ENCODE measurements around the gene HTR2A.

Gene HTR2A

DNA sequence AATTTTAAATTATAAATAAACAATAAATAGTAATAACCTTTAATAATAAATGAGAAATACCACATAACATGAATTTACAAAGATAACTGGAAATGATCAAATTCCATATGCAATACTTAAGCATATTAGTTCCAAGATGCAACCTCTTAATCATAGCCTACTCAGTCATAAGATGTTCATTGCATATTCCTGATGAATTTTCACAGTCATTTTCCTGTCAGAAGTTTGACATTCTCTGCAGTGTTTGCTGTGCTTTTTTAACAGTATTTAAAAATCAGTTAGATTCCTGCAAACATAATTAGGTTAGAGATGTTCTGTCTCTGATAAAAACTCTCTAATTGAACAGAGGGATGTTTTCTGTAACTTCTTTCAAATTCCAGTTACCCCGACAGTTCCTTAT is 28.6 kb upstream of the HTR2A start:
- H3K4me2 ChIP-seq (ENCODE audit: low read length, poor library complexity, severe bottlenecking): no peak overlapping the region
- no peak overlapping the region for H2AK5ac ChIP-seq (ENCODE audit: low read length, severe bottlenecking)
- H3K14ac ChIP-seq (ENCODE audit: low read length in 2 of 2): no peak overlapping the region
- no peak overlapping the region for H2AFZ ChIP-seq (ENCODE audit: low read depth, low read length)
- H3K9me3 ChIP-seq (ENCODE audit: control insufficient read depth, low read length): no peaks in the 10 kb centered on the region
- no peak overlapping the region for H4K91ac ChIP-seq (ENCODE audit: low read length)
- no peak overlapping the region for H3K4me3 ChIP-seq (ENCODE audit: insufficient read depth in 1 of 2, low read depth in 1 of 2, low read length in 2 of 2)
- no peak overlapping the region for H2BK5ac ChIP-seq (ENCODE audit: low read depth, low read length, poor library complexity, severe bottlenecking)
- no peak overlapping the region for H3K9ac ChIP-seq (ENCODE audit: low read length)
- H3K36me3 ChIP-seq (ENCODE audit: control insufficient read depth in 1 of 2, insufficient read depth in 2 of 2, low read depth in 1 of 2, low read length in 2 of 2): no peaks in the 10 kb centered on the region
- H3K27ac ChIP-seq (ENCODE audit: low read length, poor library complexity, severe bottlenecking): no peak overlapping the region
- H3K27me3 ChIP-seq (ENCODE audit: control insufficient read depth in 1 of 2, insufficient read depth in 1 of 2, low read length in 2 of 2): no peaks in the 10 kb centered on the region
- H3K4me1 ChIP-seq (ENCODE audit: control insufficient read depth, insufficient read depth, low read depth, low read length): no peaks in the 10 kb centered on the region
- no peak overlapping the region for H3K23ac ChIP-seq (ENCODE audit: low read length in 2 of 2)
- 100% methylated on average over 1 of the region's 1 CpG for WGBS
- no peak overlapping the region for H2BK120ac ChIP-seq (ENCODE audit: low read depth, low read length)
- DNase-seq: no peak
- no peak overlapping the region for H3K4ac ChIP-seq (ENCODE audit: low read depth in 1 of 2, low read length in 2 of 2)
- no peak overlapping the region for H4K8ac ChIP-seq (ENCODE audit: low read length)
- H3K79me1 ChIP-seq (replicated peaks; ENCODE audit: low read length, poor library complexity, severe bottlenecking): no peaks in the 10 kb centered on the region
- no peak overlapping the region for H2BK12ac ChIP-seq (ENCODE audit: low read length in 2 of 2)
- H3K18ac ChIP-seq (ENCODE audit: low read depth in 1 of 2, low read length in 2 of 2): no peak overlapping the region
- no peak overlapping the region for H2BK15ac ChIP-seq (ENCODE audit: low read depth, poor library complexity, severe bottlenecking)

DNA sequence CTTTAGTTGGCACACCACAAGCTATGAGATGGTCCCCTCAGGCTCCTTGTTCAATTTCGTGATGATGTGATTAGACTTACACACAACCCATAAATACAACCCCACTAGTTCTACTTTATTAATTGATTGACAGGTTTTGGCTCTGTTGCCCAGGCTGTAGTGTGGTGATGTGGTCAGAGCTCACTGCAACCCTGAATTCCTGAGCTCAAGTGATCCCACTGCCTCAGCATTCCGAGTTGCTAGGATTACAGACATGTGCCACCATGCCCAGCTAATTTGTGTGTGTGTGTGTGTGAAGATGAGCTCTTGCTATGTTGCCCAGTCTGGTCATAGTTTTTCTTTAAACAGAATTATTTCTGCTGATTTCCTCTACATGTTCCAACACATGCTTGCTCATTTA is 17.5 kb upstream of the HTR2A start:
- Histone ChIP-seq H2BK15ac (ENCODE audit: low read depth, poor library complexity, severe bottlenecking) (no peak overlapping the region), H4K91ac (ENCODE audit: low read length) (no peak overlapping the region), H3K14ac (ENCODE audit: low read length in 2 of 2) (no peak overlapping the region), H3K4me2 (ENCODE audit: low read length, poor library complexity, severe bottlenecking) (no peak overlapping the region), H2BK120ac (ENCODE audit: low read depth, low read length) (no peak overlapping the region), H3K4me1 (ENCODE audit: control insufficient read depth, insufficient read depth, low read depth, low read length) (peaks cover 1% of the 10 kb centered on the region), H4K8ac (ENCODE audit: low read length) (peak overlapping the region; percentile 10), H2BK12ac (ENCODE audit: low read length in 2 of 2) (no peak overlapping the region), H3K4ac (ENCODE audit: low read depth in 1 of 2, low read length in 2 of 2) (no peak overlapping the region), H3K18ac (ENCODE audit: low read depth in 1 of 2, low read length in 2 of 2) (no peak overlapping the region), H2BK5ac (ENCODE audit: low read depth, low read length, poor library complexity, severe bottlenecking) (no peak overlapping the region), H3K27me3 (ENCODE audit: control insufficient read depth in 1 of 2, insufficient read depth in 1 of 2, low read length in 2 of 2) (no peaks in the 10 kb centered on the region), H3K4me3 (ENCODE audit: insufficient read depth in 1 of 2, low read depth in 1 of 2, low read length in 2 of 2) (no peak overlapping the region), H3K23ac (ENCODE audit: low read length in 2 of 2) (no peak overlapping the region), H3K79me1 (replicated peaks; ENCODE audit: low read length, poor library complexity, severe bottlenecking) (no peaks in the 10 kb centered on the region), H3K9me3 (ENCODE audit: control insufficient read depth, low read length) (peaks cover under 1% of the 10 kb centered on the region), H3K27ac (ENCODE audit: low read length, poor library complexity, severe bottlenecking) (no peak overlapping the region), H2AFZ (ENCODE audit: low read depth, low read length) (no peak overlapping the region), H3K9ac (ENCODE audit: low read length) (no peak overlapping the region), H3K36me3 (ENCODE audit: control insufficient read depth in 1 of 2, insufficient read depth in 2 of 2, low read depth in 1 of 2, low read length in 2 of 2) (no peaks in the 10 kb centered on the region), H2AK5ac (ENCODE audit: low read length, severe bottlenecking) (no peak overlapping the region)
- 86% methylated on average over 1 of the region's 2 CpGs for WGBS
- DNase-seq: no peak

DNA sequence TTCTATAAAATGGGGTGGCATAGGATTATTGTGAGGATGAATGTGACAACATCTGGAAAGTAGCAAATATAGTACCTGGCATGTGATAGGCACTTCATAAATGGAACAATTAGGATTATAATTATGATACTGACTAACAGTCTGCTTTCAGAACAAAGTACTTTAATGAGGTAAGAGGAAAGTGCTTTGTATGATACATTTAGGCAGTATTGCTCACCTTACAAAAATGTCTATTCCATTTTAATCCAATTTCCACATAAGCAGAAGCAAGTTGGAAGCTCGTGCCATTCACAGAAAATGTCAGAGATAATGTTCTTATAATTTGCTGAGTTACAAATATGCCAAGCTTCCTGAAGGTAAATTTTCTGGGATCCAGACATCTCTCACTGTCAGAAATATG is 16.9 kb upstream of the HTR2A start:
- H4K8ac ChIP-seq (ENCODE audit: low read length): no peak overlapping the region
- H3K4me2 ChIP-seq (ENCODE audit: low read length, poor library complexity, severe bottlenecking): no peak overlapping the region
- H3K4ac ChIP-seq (ENCODE audit: low read depth in 1 of 2, low read length in 2 of 2): no peak overlapping the region
- H3K18ac ChIP-seq (ENCODE audit: low read depth in 1 of 2, low read length in 2 of 2): no peak overlapping the region
- H3K9ac ChIP-seq (ENCODE audit: low read length): no peak overlapping the region
- H3K36me3 ChIP-seq (ENCODE audit: control insufficient read depth in 1 of 2, insufficient read depth in 2 of 2, low read depth in 1 of 2, low read length in 2 of 2): no peaks in the 10 kb centered on the region
- no peak overlapping the region for H4K91ac ChIP-seq (ENCODE audit: low read length)
- H3K9me3 ChIP-seq (ENCODE audit: control insufficient read depth, low read length): no peaks in the 10 kb centered on the region
- no peaks in the 10 kb centered on the region for H3K79me1 ChIP-seq (replicated peaks; ENCODE audit: low read length, poor library complexity, severe bottlenecking)
- no peak overlapping the region for H2AK5ac ChIP-seq (ENCODE audit: low read length, severe bottlenecking)
- no peak for DNase-seq
- no peak overlapping the region for H3K23ac ChIP-seq (ENCODE audit: low read length in 2 of 2)
- no peak overlapping the region for H2BK5ac ChIP-seq (ENCODE audit: low read depth, low read length, poor library complexity, severe bottlenecking)
- H3K4me1 ChIP-seq (ENCODE audit: control insufficient read depth, insufficient read depth, low read depth, low read length): peaks cover 1% of the 10 kb centered on the region
- no peak overlapping the region for H2BK120ac ChIP-seq (ENCODE audit: low read depth, low read length)
- WGBS: 100% methylated on average over 1 of the region's 1 CpG
- no peaks in the 10 kb centered on the region for H3K27me3 ChIP-seq (ENCODE audit: control insufficient read depth in 1 of 2, insufficient read depth in 1 of 2, low read length in 2 of 2)
- H3K14ac ChIP-seq (ENCODE audit: low read length in 2 of 2): no peak overlapping the region
- H3K4me3 ChIP-seq (ENCODE audit: insufficient read depth in 1 of 2, low read depth in 1 of 2, low read length in 2 of 2): no peak overlapping the region
- no peak overlapping the region for H2BK15ac ChIP-seq (ENCODE audit: low read depth, poor library complexity, severe bottlenecking)
- no peak overlapping the region for H2BK12ac ChIP-seq (ENCODE audit: low read length in 2 of 2)
- H3K27ac ChIP-seq (ENCODE audit: low read length, poor library complexity, severe bottlenecking): no peak overlapping the region
- no peak overlapping the region for H2AFZ ChIP-seq (ENCODE audit: low read depth, low read length)

DNA sequence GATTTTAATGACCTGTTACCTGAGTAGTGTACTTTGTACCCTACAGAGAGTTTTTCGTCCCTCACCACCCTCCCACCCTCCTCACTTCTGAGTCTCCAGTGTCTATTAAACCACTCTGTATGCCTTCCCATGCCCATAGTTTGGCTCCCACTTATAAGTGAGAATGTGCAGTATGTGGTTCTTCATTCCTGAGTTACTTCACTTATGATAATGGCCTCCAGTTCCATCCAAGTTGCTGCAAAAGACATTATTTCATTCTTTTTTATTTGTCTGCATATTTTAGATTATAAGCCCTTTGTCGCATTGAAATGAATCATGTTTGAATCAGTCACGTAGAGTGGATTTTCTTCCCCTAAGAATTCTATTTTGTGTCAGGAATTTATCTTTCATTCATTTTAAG is 12.2 kb upstream of the HTR2A start:
- Histone ChIP-seq H3K27ac (ENCODE audit: low read length, poor library complexity, severe bottlenecking) (no peak overlapping the region), H2BK12ac (ENCODE audit: low read length in 2 of 2) (no peak overlapping the region), H3K27me3 (ENCODE audit: control insufficient read depth in 1 of 2, insufficient read depth in 1 of 2, low read length in 2 of 2) (peaks cover 0 to 4% of the 10 kb centered on the region in 2 experiments), H3K36me3 (ENCODE audit: control insufficient read depth in 1 of 2, insufficient read depth in 2 of 2, low read depth in 1 of 2, low read length in 2 of 2) (no peaks in the 10 kb centered on the region), H3K18ac (ENCODE audit: low read depth in 1 of 2, low read length in 2 of 2) (no peak overlapping the region), H4K91ac (ENCODE audit: low read length) (no peak overlapping the region), H3K79me1 (replicated peaks; ENCODE audit: low read length, poor library complexity, severe bottlenecking) (no peaks in the 10 kb centered on the region), H3K4me2 (ENCODE audit: low read length, poor library complexity, severe bottlenecking) (no peak overlapping the region), H2BK5ac (ENCODE audit: low read depth, low read length, poor library complexity, severe bottlenecking) (no peak overlapping the region), H4K8ac (ENCODE audit: low read length) (no peak overlapping the region), H3K23ac (ENCODE audit: low read length in 2 of 2) (no peak overlapping the region), H3K4ac (ENCODE audit: low read depth in 1 of 2, low read length in 2 of 2) (no peak overlapping the region), H2BK15ac (ENCODE audit: low read depth, poor library complexity, severe bottlenecking) (no peak overlapping the region), H2AFZ (ENCODE audit: low read depth, low read length) (no peak overlapping the region), H3K14ac (ENCODE audit: low read length in 2 of 2) (no peak overlapping the region), H3K4me1 (ENCODE audit: control insufficient read depth, insufficient read depth, low read depth, low read length) (peaks cover 1% of the 10 kb centered on the region), H3K9ac (ENCODE audit: low read length) (no peak overlapping the region), H2AK5ac (ENCODE audit: low read length, severe bottlenecking) (no peak overlapping the region), H3K4me3 (ENCODE audit: insufficient read depth in 1 of 2, low read depth in 1 of 2, low read length in 2 of 2) (no peak overlapping the region), H2BK120ac (ENCODE audit: low read depth, low read length) (no peak overlapping the region), H3K9me3 (ENCODE audit: control insufficient read depth, low read length) (no peaks in the 10 kb centered on the region)
- DNase-seq: no peak
- 100% methylated on average over 1 of the region's 3 CpGs for WGBS
